ENCODE data around the gene RASSF5.

Gene RASSF5

DNA sequence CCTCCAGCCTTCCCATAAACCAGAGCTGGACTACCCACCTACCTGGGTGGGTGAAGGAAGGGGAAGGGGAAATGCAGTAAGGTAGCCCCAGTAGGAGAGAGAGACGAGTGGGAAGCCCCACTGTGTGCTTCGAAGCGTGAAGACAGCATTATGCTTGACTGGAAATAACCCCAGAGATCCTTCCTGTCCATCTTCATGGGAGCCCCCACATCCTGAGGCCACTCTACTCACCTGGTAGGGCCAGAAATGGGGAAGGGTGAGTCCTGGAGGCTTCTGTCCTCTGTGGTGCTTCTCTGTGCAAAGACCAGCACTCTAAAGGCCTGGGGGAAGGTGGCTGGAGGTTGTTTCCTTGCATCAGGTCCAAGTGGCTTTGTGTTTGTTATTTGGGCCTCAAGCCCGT lies 10.0 kb upstream of the RASSF5 start:
- no peak for DNase-seq (ENCODE audit: low read depth, low spot score)
- H3K9me3 ChIP-seq (ENCODE audit: control insufficient read depth, insufficient read depth, low read length) = no peaks in the 10 kb centered on the region
- H3K4me1 ChIP-seq (ENCODE audit: control insufficient read depth, insufficient read depth, low read length) = peaks cover 6% of the 10 kb centered on the region
- peaks cover 2% of the 10 kb centered on the region; the same call in 1 of the 2 replicates for H3K36me3 ChIP-seq (ENCODE audit: control insufficient read depth, insufficient read depth, low read length)
- no peak overlapping the region for H3K4me3 ChIP-seq (ENCODE audit: low read length)
- no peak overlapping the region for H3K27ac ChIP-seq (ENCODE audit: low read length)
- WGBS (ENCODE audit: insufficient coverage, insufficient read length) = no CpG with 5 or more reads among the region's 4 CpGs
- H3K27me3 ChIP-seq (ENCODE audit: control insufficient read depth, insufficient read depth, low read length) = no peaks in the 10 kb centered on the region

GRCh38 chr1:206497774-206498173 lies 9.6 kb upstream of the RASSF5 start:
- no peak for DNase-seq (ENCODE audit: low read depth, low spot score)
- Histone ChIP-seq H3K36me3 (ENCODE audit: control insufficient read depth, insufficient read depth, low read length) (peaks cover 2% of the 10 kb centered on the region; the same call in 1 of the 2 replicates), H3K4me3 (ENCODE audit: low read length) (no peak overlapping the region), H3K27ac (ENCODE audit: low read length) (no peak overlapping the region), H3K27me3 (ENCODE audit: control insufficient read depth, insufficient read depth, low read length) (no peaks in the 10 kb centered on the region), H3K4me1 (ENCODE audit: control insufficient read depth, insufficient read depth, low read length) (peaks cover 6% of the 10 kb centered on the region), H3K9me3 (ENCODE audit: control insufficient read depth, insufficient read depth, low read length) (no peaks in the 10 kb centered on the region)
- WGBS (ENCODE audit: insufficient coverage, insufficient read length) = no CpG with 5 or more reads among the region's 3 CpGs

DNA sequence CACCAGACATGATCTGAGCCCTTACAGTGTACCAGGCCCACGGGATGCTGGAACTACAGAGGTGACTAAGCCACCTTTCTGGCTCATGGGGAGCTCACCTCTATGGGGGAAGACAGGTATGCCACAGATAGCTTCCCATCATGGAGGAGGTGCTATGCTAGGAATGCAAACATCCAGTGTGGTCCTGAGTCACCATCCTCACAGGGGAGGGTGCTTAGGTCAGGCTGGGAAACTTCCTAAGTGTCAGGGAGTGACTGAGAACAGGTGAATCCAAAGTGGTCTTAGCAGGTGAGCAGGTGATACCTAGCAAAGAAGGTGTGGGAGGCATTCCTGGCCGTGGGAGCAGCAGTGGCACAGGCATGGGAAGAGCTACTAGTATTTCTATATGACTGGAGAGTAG lies 8.6 kb upstream of the RASSF5 start:
- no peak for DNase-seq (ENCODE audit: low read depth, low spot score)
- Histone ChIP-seq H3K27ac (ENCODE audit: low read length) (no peak overlapping the region), H3K4me1 (ENCODE audit: control insufficient read depth, insufficient read depth, low read length) (peaks cover 6% of the 10 kb centered on the region), H3K27me3 (ENCODE audit: control insufficient read depth, insufficient read depth, low read length) (no peaks in the 10 kb centered on the region), H3K4me3 (ENCODE audit: low read length) (no peak overlapping the region), H3K36me3 (ENCODE audit: control insufficient read depth, insufficient read depth, low read length) (peaks cover 2% of the 10 kb centered on the region; the same call in 1 of the 2 replicates), H3K9me3 (ENCODE audit: control insufficient read depth, insufficient read depth, low read length) (no peaks in the 10 kb centered on the region)
- no CpG with 5 or more reads among the region's 2 CpGs for WGBS (ENCODE audit: insufficient coverage, insufficient read length)

DNA sequence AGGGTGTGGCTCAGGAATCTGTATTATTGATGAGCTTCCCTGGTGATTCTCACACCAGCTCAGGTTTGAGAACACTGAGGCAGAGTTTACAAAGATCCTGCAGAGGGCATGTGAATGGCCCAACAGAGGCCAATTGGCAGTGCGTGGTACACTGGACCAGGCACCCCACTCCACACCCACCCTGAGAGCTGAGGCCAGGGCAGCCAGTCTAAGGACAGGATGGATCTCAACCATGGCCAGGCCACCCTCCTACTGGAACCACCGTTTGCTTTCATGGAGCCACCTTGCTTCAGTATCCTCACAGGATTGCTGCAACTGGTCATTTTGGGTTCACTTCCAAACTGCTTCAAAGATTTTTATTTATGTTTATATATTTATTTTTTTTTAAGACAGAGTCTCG lies 7.3 kb upstream of the RASSF5 start:
- no peak overlapping the region for H3K27ac ChIP-seq (ENCODE audit: low read length)
- H3K36me3 ChIP-seq (ENCODE audit: control insufficient read depth, insufficient read depth, low read length) = peaks cover 2% of the 10 kb centered on the region; the same call in 1 of the 2 replicates
- H3K27me3 ChIP-seq (ENCODE audit: control insufficient read depth, insufficient read depth, low read length) = no peaks in the 10 kb centered on the region
- peaks cover 6% of the 10 kb centered on the region for H3K4me1 ChIP-seq (ENCODE audit: control insufficient read depth, insufficient read depth, low read length)
- H3K9me3 ChIP-seq (ENCODE audit: control insufficient read depth, insufficient read depth, low read length) = no peaks in the 10 kb centered on the region
- no peak overlapping the region for H3K4me3 ChIP-seq (ENCODE audit: low read length)
- WGBS (ENCODE audit: insufficient coverage, insufficient read length) = no CpG with 5 or more reads among the region's 3 CpGs
- no peak for DNase-seq (ENCODE audit: low read depth, low spot score)

DNA sequence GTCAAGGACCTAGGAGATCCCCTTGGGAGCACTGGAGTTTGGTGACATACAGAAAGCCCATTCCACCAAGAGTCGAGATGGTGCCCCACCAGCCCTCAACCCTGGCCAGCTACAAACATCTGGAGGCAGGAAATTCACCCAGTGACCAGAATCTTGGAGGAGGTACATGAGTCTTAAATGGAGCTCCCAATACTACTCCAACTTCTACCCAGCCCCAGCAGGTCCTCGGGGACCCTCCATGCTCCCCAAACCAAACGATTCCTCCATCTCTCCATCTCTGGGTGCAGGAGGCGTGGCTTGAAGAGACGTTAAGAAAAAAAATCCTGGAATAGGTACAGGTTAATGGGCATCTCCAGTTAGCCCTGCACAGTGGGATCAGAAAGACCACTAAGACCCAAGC lies 5.5 kb upstream of the RASSF5 start:
- no peaks in the 10 kb centered on the region for H3K36me3 ChIP-seq (ENCODE audit: control insufficient read depth, insufficient read depth, low read length)
- no CpG with 5 or more reads among the region's 5 CpGs for WGBS (ENCODE audit: insufficient coverage, insufficient read length)
- H3K27ac ChIP-seq (ENCODE audit: low read length) = no peak overlapping the region
- H3K4me3 ChIP-seq (ENCODE audit: low read length) = no peak overlapping the region
- no peaks in the 10 kb centered on the region for H3K9me3 ChIP-seq (ENCODE audit: control insufficient read depth, insufficient read depth, low read length)
- H3K27me3 ChIP-seq (ENCODE audit: control insufficient read depth, insufficient read depth, low read length) = peaks cover 7% of the 10 kb centered on the region; the same call in 1 of the 2 replicates
- no peak for DNase-seq (ENCODE audit: low read depth, low spot score)
- H3K4me1 ChIP-seq (ENCODE audit: control insufficient read depth, insufficient read depth, low read length) = peaks cover 6% of the 10 kb centered on the region; the same call in 1 of the 2 replicates

DNA sequence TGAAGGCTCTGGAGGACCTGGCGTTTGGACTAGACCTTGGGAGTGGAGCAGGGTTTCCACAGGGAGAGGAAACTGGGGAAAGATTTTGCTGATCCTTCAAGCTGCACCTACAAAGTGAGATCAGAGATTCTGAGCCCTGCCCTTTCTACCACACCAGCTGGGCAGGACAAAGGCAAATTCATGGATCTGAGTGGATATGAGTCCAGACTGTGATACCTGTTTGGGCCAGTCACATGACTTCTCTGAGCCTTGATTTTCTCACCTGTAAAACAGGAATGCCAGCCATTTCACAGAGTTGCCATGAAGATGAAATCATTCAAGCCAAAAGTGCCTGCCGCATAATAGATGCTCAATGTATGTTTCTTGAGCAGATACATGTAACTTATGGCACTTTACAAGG lies 4.9 kb upstream of the RASSF5 start:
- Histone ChIP-seq H3K36me3 (ENCODE audit: control insufficient read depth, insufficient read depth, low read length) (no peaks in the 10 kb centered on the region), H3K27me3 (ENCODE audit: control insufficient read depth, insufficient read depth, low read length) (peaks cover 7% of the 10 kb centered on the region; the same call in 1 of the 2 replicates), H3K9me3 (ENCODE audit: control insufficient read depth, insufficient read depth, low read length) (no peaks in the 10 kb centered on the region), H3K4me1 (ENCODE audit: control insufficient read depth, insufficient read depth, low read length) (peaks cover 6% of the 10 kb centered on the region; the same call in 1 of the 2 replicates), H3K27ac (ENCODE audit: low read length) (no peak overlapping the region), H3K4me3 (ENCODE audit: low read length) (no peak overlapping the region)
- DNase-seq (ENCODE audit: low read depth, low spot score) = no peak
- no CpG with 5 or more reads among the region's 2 CpGs for WGBS (ENCODE audit: insufficient coverage, insufficient read length)

DNA sequence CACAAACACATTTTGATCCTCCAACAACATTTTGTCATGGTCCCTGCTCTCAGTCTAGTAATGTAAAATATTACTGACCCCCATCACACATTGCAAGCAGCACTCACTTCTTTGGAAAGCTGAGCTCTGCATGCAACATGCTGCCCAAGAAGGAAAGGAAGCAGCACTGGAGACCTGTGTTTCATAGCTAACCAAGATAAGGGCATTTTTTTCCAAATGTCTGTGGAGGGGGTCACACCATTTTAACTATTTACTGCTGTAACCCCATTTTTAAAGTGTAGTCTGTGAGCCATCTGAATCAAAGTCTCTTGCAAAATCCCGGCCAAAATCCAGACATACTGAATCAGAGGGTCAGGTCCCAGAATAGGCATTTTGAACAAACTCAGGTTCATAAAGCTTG lies 4.5 kb upstream of the RASSF5 start:
- Histone ChIP-seq H3K4me1 (ENCODE audit: control insufficient read depth, insufficient read depth, low read length) (peaks cover 6% of the 10 kb centered on the region; the same call in 1 of the 2 replicates), H3K27me3 (ENCODE audit: control insufficient read depth, insufficient read depth, low read length) (peaks cover 7% of the 10 kb centered on the region; the same call in 1 of the 2 replicates)
- WGBS (ENCODE audit: insufficient coverage, insufficient read length) = no CpG with 5 or more reads among the region's 1 CpG

DNA sequence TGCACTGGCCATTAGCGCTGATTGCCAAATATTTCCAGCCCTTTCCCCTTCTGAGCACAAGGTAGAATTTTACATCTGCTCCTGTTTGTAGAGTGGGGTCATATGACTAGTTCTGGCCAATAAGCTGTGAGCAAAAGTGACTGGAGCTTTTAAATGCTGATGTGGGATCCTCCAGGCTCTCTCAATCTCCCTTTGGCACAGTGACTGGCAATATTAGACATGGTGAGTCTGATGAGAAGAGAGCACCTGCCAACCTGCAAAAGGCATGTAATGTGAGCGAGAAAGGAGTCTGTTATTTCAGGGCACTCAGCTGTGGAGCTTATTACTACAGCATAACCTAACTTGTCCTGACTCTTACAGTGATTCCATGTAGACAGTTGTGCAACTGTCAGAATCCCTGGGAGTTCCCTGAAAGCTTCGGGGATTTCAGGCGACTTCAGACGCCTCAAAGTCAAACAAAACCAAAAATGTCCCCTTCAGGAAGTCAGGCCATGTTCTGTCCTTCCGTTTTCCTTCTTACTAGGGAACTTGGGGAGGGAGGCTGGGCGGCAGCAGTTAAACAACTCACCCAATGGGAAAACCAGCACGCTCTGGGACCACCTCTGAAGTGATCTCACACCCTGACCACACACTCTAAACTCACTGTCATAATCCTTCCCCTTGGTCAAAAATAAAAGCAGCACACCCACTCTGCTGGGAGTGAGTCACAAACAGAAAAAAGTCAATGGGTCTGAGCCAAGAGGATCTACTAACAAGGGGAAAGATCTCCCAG lies 3.6 kb upstream of the RASSF5 start:
- no CpG with 5 or more reads among the region's 8 CpGs for WGBS (ENCODE audit: insufficient coverage, insufficient read length)
- no peak overlapping the region for H3K4me3 ChIP-seq (ENCODE audit: low read length)
- peaks cover 4% of the 10 kb centered on the region; the same call in 1 of the 2 replicates for H3K4me1 ChIP-seq (ENCODE audit: control insufficient read depth, insufficient read depth, low read length)
- H3K27me3 ChIP-seq (ENCODE audit: control insufficient read depth, insufficient read depth, low read length) = peaks cover 17% of the 10 kb centered on the region
- no peaks in the 10 kb centered on the region for H3K9me3 ChIP-seq (ENCODE audit: control insufficient read depth, insufficient read depth, low read length)
- H3K36me3 ChIP-seq (ENCODE audit: control insufficient read depth, insufficient read depth, low read length) = no peaks in the 10 kb centered on the region
- DNase-seq (ENCODE audit: low read depth, low spot score) = no peak
- H3K27ac ChIP-seq (ENCODE audit: low read length) = no peak overlapping the region

More for the DNA sequence above, 4.5 kb upstream of the RASSF5 start:
- no peak overlapping the region for H3K4me3 ChIP-seq (ENCODE audit: low read length)
- no peak overlapping the region for H3K27ac ChIP-seq (ENCODE audit: low read length)
- no peak for DNase-seq (ENCODE audit: low read depth, low spot score)
- H3K36me3 ChIP-seq (ENCODE audit: control insufficient read depth, insufficient read depth, low read length) = no peaks in the 10 kb centered on the region
- H3K9me3 ChIP-seq (ENCODE audit: control insufficient read depth, insufficient read depth, low read length) = no peaks in the 10 kb centered on the region

DNA sequence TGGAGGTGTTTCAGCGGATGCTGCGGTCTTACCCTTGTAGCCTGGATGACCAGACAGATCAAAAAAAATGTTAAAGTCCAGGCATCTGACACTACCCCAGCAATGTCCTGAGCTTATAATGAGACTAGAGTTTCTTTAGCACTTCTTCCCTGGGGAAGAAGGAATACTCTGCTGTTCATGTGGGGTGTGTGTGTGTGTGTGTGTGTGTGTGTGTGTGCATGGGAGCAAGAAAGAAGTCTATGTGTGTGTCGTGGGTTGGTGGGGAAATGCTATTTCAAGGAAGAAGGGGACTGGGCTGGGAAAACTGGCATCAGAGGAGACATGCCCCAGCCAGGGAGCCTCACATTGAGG lies 3.0 kb upstream of the RASSF5 start:
- peaks cover 23% of the 10 kb centered on the region for H3K27me3 ChIP-seq (ENCODE audit: control insufficient read depth, insufficient read depth, low read length)
- no peaks in the 10 kb centered on the region for H3K36me3 ChIP-seq (ENCODE audit: control insufficient read depth, insufficient read depth, low read length)
- H3K9me3 ChIP-seq (ENCODE audit: control insufficient read depth, insufficient read depth, low read length) = no peaks in the 10 kb centered on the region
- H3K4me1 ChIP-seq (ENCODE audit: control insufficient read depth, insufficient read depth, low read length) = peaks cover 3% of the 10 kb centered on the region; the same call in 1 of the 2 replicates
- H3K4me3 ChIP-seq (ENCODE audit: low read length) = no peak overlapping the region
- DNase-seq (ENCODE audit: low read depth, low spot score) = no peak
- no CpG with 5 or more reads among the region's 3 CpGs for WGBS (ENCODE audit: insufficient coverage, insufficient read length)
- no peak overlapping the region for H3K27ac ChIP-seq (ENCODE audit: low read length)

GRCh38 chr1:206505702-206506355 lies 1.5 kb upstream of the RASSF5 start:
- peaks cover 24% of the 10 kb centered on the region for H3K27me3 ChIP-seq (ENCODE audit: control insufficient read depth, insufficient read depth, low read length)
- no CpG with 5 or more reads among the region's 10 CpGs for WGBS (ENCODE audit: insufficient coverage, insufficient read length)
- no peaks in the 10 kb centered on the region for H3K9me3 ChIP-seq (ENCODE audit: control insufficient read depth, insufficient read depth, low read length)
- H3K4me1 ChIP-seq (ENCODE audit: control insufficient read depth, insufficient read depth, low read length) = peaks cover 3% of the 10 kb centered on the region; the same call in 1 of the 2 replicates
- H3K4me3 ChIP-seq (ENCODE audit: low read length) = no peak overlapping the region
- no peak for DNase-seq (ENCODE audit: low read depth, low spot score)
- no peaks in the 10 kb centered on the region for H3K36me3 ChIP-seq (ENCODE audit: control insufficient read depth, insufficient read depth, low read length)
- H3K27ac ChIP-seq (ENCODE audit: low read length) = no peak overlapping the region
